C4-2B (cell line): Measurements from ENCODE around the gene ETFA.
A peak's percentile ranks its signal among the peaks of the same experiment; 100 is the strongest.

Experiments
- H3K27ac ChIP-seq: fragments of 450-650 bp; 2 replicates; pipeline ENCODE4 v1.5.1; 2017
- ZFX ChIP-seq: fragments of 450-650 bp; IDR thresholded peaks from 2 replicates; pipeline ENCODE4 v1.6.1; 2017
- TF ChIP-seq, protein P1 (sequence below): fragments of 450-650 bp; conservative IDR thresholded peaks from 2 replicates; pipeline ENCODE4 v1.5.1; 2017; ENCODE audit warnings: mild to moderate bottlenecking

Gene ETFA

DNA sequence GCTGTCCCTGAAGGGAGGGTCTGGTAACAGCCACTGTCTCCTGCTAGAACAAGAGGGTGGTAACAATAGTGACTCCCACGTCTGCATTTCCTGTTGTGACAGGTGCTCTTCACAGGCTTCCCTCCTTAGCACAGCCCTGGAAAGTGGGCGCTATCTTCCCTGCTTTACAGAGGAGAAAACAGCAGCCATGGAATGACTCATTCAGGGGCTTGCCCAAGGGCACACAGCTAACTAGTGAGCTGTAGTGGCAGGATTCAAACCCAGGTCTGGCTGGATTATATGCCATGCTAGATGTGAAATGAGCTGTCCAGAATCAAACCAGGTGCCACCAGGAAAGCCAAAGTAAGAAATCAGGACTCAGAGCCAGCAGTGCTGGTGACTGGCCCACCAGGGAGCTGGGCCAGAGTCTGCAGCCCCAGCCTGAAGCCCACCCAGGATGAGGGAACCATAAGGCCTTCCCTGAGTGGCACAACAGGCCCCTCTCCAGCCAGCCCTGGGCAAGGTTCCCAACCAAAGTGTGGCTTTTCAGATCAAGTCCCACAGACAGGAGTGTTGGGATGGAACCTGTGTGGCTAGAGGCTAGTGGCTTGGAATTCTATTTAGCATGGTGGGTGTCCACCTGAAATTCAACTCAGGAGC, 102.4 kb downstream of the ETFA start:
- no peak for TF ChIP-seq ZFX
- TF ChIP-seq, protein P1, sequence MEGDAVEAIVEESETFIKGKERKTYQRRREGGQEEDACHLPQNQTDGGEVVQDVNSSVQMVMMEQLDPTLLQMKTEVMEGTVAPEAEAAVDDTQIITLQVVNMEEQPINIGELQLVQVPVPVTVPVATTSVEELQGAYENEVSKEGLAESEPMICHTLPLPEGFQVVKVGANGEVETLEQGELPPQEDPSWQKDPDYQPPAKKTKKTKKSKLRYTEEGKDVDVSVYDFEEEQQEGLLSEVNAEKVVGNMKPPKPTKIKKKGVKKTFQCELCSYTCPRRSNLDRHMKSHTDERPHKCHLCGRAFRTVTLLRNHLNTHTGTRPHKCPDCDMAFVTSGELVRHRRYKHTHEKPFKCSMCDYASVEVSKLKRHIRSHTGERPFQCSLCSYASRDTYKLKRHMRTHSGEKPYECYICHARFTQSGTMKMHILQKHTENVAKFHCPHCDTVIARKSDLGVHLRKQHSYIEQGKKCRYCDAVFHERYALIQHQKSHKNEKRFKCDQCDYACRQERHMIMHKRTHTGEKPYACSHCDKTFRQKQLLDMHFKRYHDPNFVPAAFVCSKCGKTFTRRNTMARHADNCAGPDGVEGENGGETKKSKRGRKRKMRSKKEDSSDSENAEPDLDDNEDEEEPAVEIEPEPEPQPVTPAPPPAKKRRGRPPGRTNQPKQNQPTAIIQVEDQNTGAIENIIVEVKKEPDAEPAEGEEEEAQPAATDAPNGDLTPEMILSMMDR = no peak
- no peak overlapping the region for H3K27ac ChIP-seq

GRCh38 chr15:76208084-76208785, 103.0 kb downstream of the ETFA start:
- TF ChIP-seq ZFX = no peak
- TF ChIP-seq, protein P1 = no peak

DNA sequence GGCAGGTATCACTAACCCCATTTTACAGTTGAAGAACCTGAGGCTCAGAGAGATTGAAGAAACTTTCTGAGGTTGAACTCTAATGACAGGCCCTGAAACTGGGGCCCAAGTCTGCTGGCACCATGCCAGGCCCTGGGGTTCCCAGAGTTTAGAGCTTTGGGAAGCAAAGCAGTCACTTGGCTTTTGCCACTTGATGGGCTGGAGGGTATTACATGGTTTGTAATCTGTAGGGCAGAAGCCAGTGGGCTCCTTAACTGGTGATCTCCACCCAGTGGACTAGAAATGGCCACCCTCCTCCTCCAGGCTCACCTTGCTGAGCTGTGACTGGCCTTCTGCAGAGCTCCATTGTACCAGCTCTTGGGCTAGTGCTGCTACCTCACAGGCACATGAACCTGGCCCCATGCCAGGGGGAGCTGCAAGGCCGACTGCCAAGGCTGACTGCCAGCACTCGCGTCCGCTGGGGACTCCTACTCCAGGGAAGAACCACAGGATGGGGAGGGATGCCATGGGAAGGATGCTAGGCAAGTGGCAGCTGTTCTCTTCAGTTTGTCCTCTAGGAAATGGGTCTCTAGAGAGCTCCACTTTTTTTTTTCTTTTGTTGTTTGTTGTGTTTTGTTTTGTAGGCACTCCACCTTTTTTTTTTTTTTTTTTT, 104.8 kb downstream of the ETFA start:
- H3K27ac ChIP-seq = peak overlapping the region; percentile 5; the same call in 1 of the 2 replicates
- TF ChIP-seq, protein P1 = no peak
- TF ChIP-seq ZFX = no peak

More at GRCh38 chr15:76208084-76208785, 103.0 kb downstream of the ETFA start:
- H3K27ac ChIP-seq = no peak overlapping the region

GRCh38 chr15:76204916-76205460, 106.3 kb downstream of the ETFA start:
- TF ChIP-seq, protein P1 = no peak
- TF ChIP-seq ZFX = no peak
- H3K27ac ChIP-seq = no peak overlapping the region

DNA sequence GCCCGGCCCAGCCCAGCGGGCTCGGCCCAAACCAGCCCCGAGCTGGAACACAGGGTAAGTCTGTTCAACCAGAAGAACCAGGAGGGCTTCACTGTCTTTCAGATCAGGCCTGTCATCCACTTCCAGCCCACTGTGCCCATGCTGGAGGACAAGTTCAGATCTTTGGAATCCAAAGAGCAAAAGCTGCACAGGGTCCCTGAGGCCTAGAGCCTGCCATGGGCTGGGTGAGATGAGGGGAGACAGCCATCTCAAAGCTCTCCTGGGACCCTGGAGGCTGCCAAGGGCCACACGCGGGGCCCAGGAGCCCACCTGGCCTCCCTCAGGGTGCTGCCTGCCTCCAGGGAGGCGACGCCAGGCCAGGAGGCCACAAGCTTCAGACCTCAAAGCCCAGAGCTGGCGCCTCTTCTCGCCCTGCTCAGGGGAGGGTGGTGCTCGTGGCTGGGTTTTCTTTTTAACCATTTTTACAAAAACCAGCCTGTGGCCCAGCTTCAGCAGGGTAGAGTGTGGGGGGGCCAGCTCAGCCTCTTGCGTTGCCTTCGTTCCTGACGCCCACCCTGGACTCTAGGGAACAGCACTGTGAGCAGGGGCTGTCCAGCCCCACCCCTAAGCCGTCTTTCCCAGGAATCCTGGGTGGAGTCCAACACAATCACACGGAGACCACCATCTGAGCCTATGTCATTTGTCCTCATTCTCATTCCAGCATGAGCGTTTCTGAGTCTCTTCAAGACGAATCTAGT, 107.0 kb downstream of the ETFA start:
- H3K27ac ChIP-seq = no peak overlapping the region
- TF ChIP-seq ZFX = no peak
- TF ChIP-seq, protein P1 = no peak

GRCh38 chr15:76203346-76204108, 107.7 kb downstream of the ETFA start:
- TF ChIP-seq, protein P1 = no peak
- no peak for TF ChIP-seq ZFX
- no peak overlapping the region for H3K27ac ChIP-seq
